Central memory CD8-positive, alpha-beta T cell (primary cell): ENCODE measurements around the gene PTPRM.

Experiments used
- ATAC-seq: fragments of 150-1000 bp; cut with Tn5 transposase; replicated peaks from 2 replicates; pipeline ENCODE4 v1.10.0; 2022; ENCODE audit warnings: mild to moderate bottlenecking, moderate FRiP score, moderate number of reproducible peaks; ENCODE audit not compliant: poor library complexity, severe bottlenecking; ENCODE audit errors: extremely low read depth
- DNase-seq, 2 donors: peaks; one replicate each; pipeline ENCODE4 v3.0.0; 2021; ENCODE audit warnings: low spot score in 2 of 2
- H3K27ac Mint-ChIP-seq: one replicate; pipeline ENCODE4 v1.8.0; 2022; ENCODE audit warnings: low read depth, mild to moderate bottlenecking, moderate library complexity, mixed read lengths
- H3K27me3 Mint-ChIP-seq: one replicate; pipeline ENCODE4 v1.8.0; 2022; ENCODE audit warnings: mixed read lengths
- H3K36me3 Mint-ChIP-seq: one replicate; pipeline ENCODE4 v1.8.0; 2022; ENCODE audit warnings: mild to moderate bottlenecking, moderate library complexity, mixed read lengths; ENCODE audit not compliant: insufficient read depth
- H3K4me1 Mint-ChIP-seq: one replicate; pipeline ENCODE4 v1.8.0; 2022; ENCODE audit warnings: mixed read lengths
- H3K4me3 Mint-ChIP-seq: one replicate; pipeline ENCODE4 v1.8.0; 2022; ENCODE audit warnings: mild to moderate bottlenecking, moderate library complexity, mixed read lengths
- H3K9me3 Mint-ChIP-seq: one replicate; pipeline ENCODE4 v1.8.0; 2022; ENCODE audit warnings: mixed read lengths

PTPRM gene

GRCh38 chr18:7914834-7915670 is 347.9 kb downstream of the PTPRM start:
- Mint-ChIP-seq H3K27ac (no peak overlapping the region), H3K4me1 (no peaks in the 10 kb centered on the region), H3K4me3 (no peak overlapping the region), H3K9me3 (no peaks in the 10 kb centered on the region), H3K36me3 (no peaks in the 10 kb centered on the region), H3K27me3 (no peaks in the 10 kb centered on the region)
- no peak for DNase-seq
- no peak for ATAC-seq

DNA sequence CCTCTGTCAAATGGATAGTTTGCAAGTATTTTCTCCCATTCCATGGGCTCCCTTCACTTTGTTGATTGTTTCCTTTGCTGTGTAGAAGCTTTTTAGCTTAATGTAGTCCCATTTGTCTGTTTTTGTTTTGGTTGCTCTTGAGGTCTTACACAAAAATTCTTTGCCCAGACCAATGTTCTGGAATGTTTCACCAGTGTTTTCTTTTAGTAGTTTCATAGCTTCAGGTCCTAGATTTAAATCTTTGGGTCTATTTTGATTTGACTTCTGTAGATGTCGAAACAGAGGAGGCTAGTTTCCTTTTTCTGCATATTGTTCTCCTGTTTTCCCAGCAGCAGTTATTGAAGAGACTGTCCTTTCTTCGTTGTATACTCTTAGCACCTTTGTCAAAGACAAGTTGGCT is 351.6 kb downstream of the PTPRM start:
- Mint-ChIP-seq H3K4me3 (no peak overlapping the region), H3K36me3 (peaks cover 3% of the 10 kb centered on the region), H3K9me3 (no peaks in the 10 kb centered on the region), H3K27ac (no peak overlapping the region), H3K27me3 (no peaks in the 10 kb centered on the region), H3K4me1 (no peaks in the 10 kb centered on the region)
- ATAC-seq: no peak
- no peak for DNase-seq

DNA sequence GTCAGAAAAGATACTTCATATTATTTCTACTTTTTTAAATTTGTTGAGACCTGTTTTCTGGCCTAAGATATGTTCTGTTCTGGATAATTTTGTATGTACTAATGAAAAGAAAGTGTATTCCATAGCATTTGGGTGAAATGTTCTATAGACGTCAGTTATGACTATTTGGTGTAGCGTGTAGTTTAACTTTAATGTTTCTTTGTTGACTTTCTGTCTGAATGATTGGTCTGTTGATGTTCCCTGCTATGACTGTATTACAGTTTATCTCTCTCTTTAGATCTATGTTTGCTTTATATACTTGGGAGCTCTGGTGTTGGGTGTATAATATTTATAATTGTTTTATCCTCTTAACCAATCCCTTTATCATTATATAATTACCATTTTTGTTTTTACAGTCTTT is 352.4 kb downstream of the PTPRM start:
- Mint-ChIP-seq H3K36me3 (peaks cover 3% of the 10 kb centered on the region), H3K9me3 (no peaks in the 10 kb centered on the region), H3K27me3 (no peaks in the 10 kb centered on the region), H3K27ac (no peak overlapping the region), H3K4me1 (no peaks in the 10 kb centered on the region), H3K4me3 (no peak overlapping the region)
- ATAC-seq (no peak), DNase-seq (no peak)

DNA sequence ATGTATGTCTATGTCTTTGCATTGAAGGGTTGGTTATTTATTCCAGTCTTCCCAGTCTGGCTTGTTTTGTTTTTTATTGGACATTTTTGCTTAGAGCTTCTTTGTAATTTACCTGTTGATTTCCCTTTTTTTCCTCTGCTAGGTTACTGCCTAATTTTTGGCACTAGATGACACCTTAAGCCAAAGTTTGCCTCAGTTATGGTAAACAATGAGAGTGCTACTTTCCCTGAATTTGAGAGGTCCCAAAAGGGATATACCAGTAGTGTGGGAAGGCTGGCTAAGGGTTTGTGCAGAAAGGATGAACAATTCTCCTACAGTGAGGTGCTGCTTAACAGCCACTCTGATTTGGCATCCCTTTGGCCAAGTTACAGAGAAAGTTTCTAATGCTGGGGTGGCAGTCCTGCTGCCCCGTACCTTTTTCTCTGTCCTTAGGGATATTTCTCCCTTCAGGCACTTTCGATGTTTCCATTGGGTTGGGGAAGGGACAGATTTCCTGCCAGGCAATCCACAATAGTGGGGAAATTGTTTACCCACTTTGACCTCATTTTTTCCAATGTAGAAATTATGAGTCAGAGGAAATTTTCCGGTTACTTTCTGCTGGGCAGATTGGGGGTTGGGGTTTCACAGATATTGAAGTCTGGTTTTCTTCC is 354.9 kb downstream of the PTPRM start:
- Mint-ChIP-seq H3K27ac (no peak overlapping the region), H3K4me1 (no peaks in the 10 kb centered on the region), H3K4me3 (no peak overlapping the region), H3K27me3 (no peaks in the 10 kb centered on the region), H3K36me3 (peaks cover 3% of the 10 kb centered on the region), H3K9me3 (no peaks in the 10 kb centered on the region)
- DNase-seq (no peak), ATAC-seq (no peak)

DNA sequence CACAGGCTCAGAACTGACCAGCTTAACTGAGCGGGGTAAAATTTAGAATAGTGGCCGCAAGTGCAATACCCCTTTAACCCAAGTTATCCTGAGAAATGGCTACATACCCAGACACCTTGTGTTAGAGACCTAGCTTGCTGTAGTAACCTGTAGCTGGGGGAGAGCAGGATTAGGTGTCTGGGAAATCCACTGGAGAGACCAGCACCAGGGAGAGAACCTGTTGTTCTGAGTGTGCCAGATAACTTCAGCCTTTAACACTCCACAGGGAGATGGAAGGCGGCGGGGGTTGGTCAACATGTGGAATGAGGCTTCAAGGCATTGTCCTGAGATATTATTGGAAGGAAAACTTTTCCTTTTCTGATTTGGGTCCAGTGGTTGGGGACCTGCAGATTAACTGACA is 356.0 kb downstream of the PTPRM start:
- no peaks in the 10 kb centered on the region for H3K9me3 Mint-ChIP-seq
- H3K4me1 Mint-ChIP-seq: no peaks in the 10 kb centered on the region
- DNase-seq: no peak
- H3K27ac Mint-ChIP-seq: no peak overlapping the region
- no peak for ATAC-seq
- H3K27me3 Mint-ChIP-seq: no peaks in the 10 kb centered on the region
- no peak overlapping the region for H3K4me3 Mint-ChIP-seq
- H3K36me3 Mint-ChIP-seq: peaks cover 3% of the 10 kb centered on the region

GRCh38 chr18:7924616-7925015 is 357.5 kb downstream of the PTPRM start:
- ATAC-seq (no peak), DNase-seq (no peak)
- peaks cover 3% of the 10 kb centered on the region for H3K36me3 Mint-ChIP-seq
- H3K27ac Mint-ChIP-seq: no peak overlapping the region
- no peaks in the 10 kb centered on the region for H3K4me1 Mint-ChIP-seq
- no peak overlapping the region for H3K4me3 Mint-ChIP-seq
- no peaks in the 10 kb centered on the region for H3K9me3 Mint-ChIP-seq
- no peaks in the 10 kb centered on the region for H3K27me3 Mint-ChIP-seq

- H3K4me3 Mint-ChIP-seq: no peak overlapping the region
- H3K27ac Mint-ChIP-seq: no peak overlapping the region
- ATAC-seq: no peak
- H3K27me3 Mint-ChIP-seq: no peaks in the 10 kb centered on the region
- no peaks in the 10 kb centered on the region for H3K36me3 Mint-ChIP-seq
- H3K9me3 Mint-ChIP-seq: no peaks in the 10 kb centered on the region
- DNase-seq: no peak
- H3K4me1 Mint-ChIP-seq: no peaks in the 10 kb centered on the region
Measured at GRCh38 chr18:7926526-7926925, 359.4 kb downstream of the PTPRM start.

GRCh38 chr18:7927119-7927518 is 360.0 kb downstream of the PTPRM start:
- Mint-ChIP-seq H3K36me3 (no peaks in the 10 kb centered on the region), H3K27ac (no peak overlapping the region), H3K4me3 (no peak overlapping the region), H3K9me3 (no peaks in the 10 kb centered on the region), H3K27me3 (no peaks in the 10 kb centered on the region), H3K4me1 (no peaks in the 10 kb centered on the region)
- ATAC-seq (no peak), DNase-seq (no peak)

DNA sequence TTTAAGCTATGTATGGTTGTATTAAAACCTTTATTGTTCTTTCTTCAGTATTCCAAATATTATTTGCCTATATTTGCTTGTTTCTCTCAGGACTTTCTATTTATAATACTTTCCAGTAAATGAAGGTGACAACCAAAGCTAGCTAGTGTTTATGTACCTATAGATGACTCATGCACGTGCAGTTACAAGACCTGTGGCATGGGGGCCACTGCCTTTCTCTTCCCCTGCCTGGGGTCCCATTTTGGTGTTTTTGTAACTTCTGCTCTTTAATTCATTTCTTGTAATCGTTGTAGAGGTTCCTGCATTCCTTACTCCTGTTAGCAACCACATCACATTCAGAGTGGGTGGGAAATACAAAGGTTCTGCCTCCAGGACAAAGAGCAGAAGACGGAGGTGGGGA is 364.6 kb downstream of the PTPRM start:
- ATAC-seq (no peak), DNase-seq (no peak)
- Mint-ChIP-seq H3K36me3 (no peaks in the 10 kb centered on the region), H3K9me3 (no peaks in the 10 kb centered on the region), H3K4me1 (no peaks in the 10 kb centered on the region), H3K27me3 (no peaks in the 10 kb centered on the region), H3K4me3 (no peak overlapping the region), H3K27ac (no peak overlapping the region)

DNA sequence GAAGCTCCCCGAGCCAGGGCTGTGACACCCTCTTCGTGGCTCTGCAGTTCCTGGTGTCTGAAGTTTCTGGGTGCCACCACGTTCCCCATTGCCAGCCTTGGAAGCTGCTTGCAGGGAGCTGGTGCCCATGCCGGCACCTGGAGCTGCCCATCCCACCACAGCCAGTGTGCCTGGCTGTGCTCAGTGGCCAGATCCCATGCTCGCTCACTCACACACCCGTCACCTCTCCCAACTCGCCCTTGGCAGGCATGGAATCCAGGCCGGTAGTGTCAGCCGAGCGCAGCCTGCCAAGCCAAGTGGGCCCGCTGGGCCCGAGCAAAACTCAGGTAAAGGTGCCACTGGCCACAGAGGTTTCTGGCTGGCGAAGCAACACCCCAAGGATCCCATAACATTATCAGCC is 370.2 kb downstream of the PTPRM start:
- no peak for ATAC-seq
- no peaks in the 10 kb centered on the region for H3K27me3 Mint-ChIP-seq
- H3K4me3 Mint-ChIP-seq: no peak overlapping the region
- no peaks in the 10 kb centered on the region for H3K36me3 Mint-ChIP-seq
- no peaks in the 10 kb centered on the region for H3K4me1 Mint-ChIP-seq
- H3K27ac Mint-ChIP-seq: no peak overlapping the region
- DNase-seq: no peak
- H3K9me3 Mint-ChIP-seq: no peaks in the 10 kb centered on the region

DNA sequence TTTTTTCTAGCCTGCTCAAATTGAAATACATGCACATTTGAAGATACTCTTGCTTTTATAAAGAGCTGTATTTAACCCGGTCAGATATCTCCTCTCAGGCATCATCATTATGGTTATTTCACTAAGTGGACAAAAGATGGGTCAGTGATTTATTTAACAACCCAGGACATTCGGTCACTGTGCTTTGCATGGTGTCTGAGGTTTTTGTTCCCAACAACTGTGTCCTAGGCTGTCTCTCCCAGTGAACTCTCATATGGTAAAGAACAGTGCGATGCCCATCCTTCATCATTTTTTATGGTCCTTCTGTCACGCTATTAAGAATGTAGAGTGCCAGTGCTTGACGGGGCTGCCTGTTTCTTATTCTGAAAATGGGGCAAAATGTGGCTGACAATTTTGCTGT is 372.4 kb downstream of the PTPRM start:
- H3K4me1 Mint-ChIP-seq: peaks cover 14% of the 10 kb centered on the region
- H3K36me3 Mint-ChIP-seq: no peaks in the 10 kb centered on the region
- no peak overlapping the region for H3K27ac Mint-ChIP-seq
- no peak overlapping the region for H3K4me3 Mint-ChIP-seq
- ATAC-seq: no peak
- H3K9me3 Mint-ChIP-seq: peaks cover 11% of the 10 kb centered on the region
- no peak for DNase-seq
- H3K27me3 Mint-ChIP-seq: no peaks in the 10 kb centered on the region

DNA sequence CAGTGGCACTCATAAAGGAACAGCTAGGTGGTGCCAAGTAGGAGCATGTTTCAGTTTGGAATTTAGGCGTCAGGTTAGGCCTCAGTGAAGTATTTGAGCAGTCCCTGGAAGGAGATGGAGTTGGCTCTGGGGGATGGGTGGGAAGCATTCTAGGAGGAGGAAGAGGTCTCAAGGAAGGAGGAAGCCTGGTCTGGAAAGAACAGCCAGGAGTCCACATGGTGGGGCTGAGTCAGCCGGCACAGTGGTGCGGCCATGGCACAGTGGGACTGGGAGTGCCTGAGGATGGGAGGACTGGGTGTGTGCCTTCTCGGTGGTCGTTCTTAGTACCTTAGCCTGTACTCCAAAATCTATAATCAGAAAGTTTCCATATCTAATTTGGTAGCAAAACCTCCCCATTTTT is 373.3 kb downstream of the PTPRM start:
- Mint-ChIP-seq H3K9me3 (peaks cover 14% of the 10 kb centered on the region), H3K36me3 (no peaks in the 10 kb centered on the region), H3K4me1 (peaks cover 14% of the 10 kb centered on the region), H3K27ac (no peak overlapping the region), H3K27me3 (no peaks in the 10 kb centered on the region), H3K4me3 (no peak overlapping the region)
- ATAC-seq (no peak), DNase-seq (no peak)

GRCh38 chr18:7940971-7941370 is 373.9 kb downstream of the PTPRM start:
- H3K27ac Mint-ChIP-seq: no peak overlapping the region
- H3K4me1 Mint-ChIP-seq: peaks cover 14% of the 10 kb centered on the region
- no peak for DNase-seq
- no peak overlapping the region for H3K4me3 Mint-ChIP-seq
- H3K9me3 Mint-ChIP-seq: peaks cover 14% of the 10 kb centered on the region
- ATAC-seq: no peak
- H3K27me3 Mint-ChIP-seq: no peaks in the 10 kb centered on the region
- H3K36me3 Mint-ChIP-seq: no peaks in the 10 kb centered on the region
